Stimulated activated CD4-positive, alpha-beta T cell treated with anti-CD3 and anti-CD28 coated beads, Interleukin-15, amount 100 ng/mL, for 48 hours (primary cell): ENCODE measurements around the gene KLK2.

Experiments
- DNase-seq, 2 donors: peaks; one replicate each; pipeline ENCODE4 v3.0.0-alpha.2; 2020; ENCODE audit warnings: low read depth in 2 of 2

The KLK2 gene

DNA sequence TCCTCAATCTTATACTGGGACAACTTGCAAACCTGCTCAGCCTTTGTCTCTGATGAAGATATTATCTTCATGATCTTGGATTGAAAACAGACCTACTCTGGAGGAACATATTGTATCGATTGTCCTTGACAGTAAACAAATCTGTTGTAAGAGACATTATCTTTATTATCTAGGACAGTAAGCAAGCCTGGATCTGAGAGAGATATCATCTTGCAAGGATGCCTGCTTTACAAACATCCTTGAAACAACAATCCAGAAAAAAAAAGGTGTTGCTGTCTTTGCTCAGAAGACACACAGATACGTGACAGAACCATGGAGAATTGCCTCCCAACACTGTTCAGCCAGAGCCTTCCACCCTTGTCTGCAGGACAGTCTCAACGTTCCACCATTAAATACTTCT, 22.5 kb upstream of the KLK2 start:
- DNase-seq = no peak

DNA sequence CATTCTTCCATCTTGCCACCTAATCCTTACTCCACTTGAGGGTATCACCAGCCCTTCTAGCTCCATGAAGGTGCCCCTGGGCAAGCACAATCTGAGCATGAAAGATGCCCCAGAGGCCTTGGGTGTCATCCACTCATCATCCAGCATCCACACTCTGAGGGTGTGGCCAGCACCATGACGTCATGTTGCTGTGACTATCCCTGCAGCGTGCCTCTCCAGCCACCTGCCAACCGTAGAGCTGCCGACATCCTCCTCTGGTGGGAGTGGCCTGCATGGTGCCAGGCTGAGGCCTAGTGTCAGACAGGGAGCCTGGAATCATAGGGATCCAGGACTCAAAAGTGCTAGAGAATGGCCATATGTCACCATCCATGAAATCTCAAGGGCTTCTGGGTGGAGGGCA, 21.6 kb upstream of the KLK2 start:
- DNase-seq = no peak

DNA sequence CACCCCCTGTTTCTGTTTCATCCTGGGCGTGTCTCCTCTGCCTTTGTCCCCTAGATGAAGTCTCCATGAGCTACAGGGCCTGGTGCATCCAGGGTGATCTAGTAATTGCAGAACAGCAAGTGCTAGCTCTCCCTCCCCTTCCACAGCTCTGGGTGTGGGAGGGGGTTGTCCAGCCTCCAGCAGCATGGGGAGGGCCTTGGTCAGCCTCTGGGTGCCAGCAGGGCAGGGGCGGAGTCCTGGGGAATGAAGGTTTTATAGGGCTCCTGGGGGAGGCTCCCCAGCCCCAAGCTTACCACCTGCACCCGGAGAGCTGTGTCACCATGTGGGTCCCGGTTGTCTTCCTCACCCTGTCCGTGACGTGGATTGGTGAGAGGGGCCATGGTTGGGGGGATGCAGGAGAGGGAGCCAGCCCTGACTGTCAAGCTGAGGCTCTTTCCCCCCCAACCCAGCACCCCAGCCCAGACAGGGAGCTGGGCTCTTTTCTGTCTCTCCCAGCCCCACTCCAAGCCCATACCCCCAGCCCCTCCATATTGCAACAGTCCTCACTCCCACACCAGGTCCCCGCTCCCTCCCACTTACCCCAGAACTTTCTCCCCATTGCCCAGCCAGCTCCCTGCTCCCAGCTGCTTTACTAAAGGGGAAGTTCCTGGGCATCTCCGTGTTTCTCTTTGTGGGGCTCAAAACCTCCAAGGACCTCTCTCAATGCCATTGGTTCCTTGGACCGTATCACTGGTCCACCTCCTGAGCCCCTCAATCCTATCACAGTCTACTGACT, 18.4 kb upstream of the KLK2 start, which contains the start of gene KLK3:
Gene KLK3, plus strand, starts transcription at position 280 of the 775 bp plus-strand sequence. Its CDS starts 41 bp downstream, at position 321.
- no peak for DNase-seq

DNA sequence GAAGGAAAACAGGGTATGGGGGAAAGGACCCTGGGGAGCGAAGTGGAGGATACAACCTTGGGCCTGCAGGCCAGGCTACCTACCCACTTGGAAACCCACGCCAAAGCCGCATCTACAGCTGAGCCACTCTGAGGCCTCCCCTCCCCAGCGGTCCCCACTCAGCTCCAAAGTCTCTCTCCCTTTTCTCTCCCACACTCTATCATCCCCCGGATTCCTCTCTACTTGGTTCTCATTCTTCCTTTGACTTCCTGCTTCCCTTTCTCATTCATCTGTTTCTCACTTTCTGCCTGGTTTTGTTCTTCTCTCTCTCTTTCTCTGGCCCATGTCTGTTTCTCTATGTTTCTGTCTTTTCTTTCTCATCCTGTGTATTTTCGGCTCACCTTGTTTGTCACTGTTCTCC, 15.9 kb upstream of the KLK2 start:
- DNase-seq = no peak

DNA sequence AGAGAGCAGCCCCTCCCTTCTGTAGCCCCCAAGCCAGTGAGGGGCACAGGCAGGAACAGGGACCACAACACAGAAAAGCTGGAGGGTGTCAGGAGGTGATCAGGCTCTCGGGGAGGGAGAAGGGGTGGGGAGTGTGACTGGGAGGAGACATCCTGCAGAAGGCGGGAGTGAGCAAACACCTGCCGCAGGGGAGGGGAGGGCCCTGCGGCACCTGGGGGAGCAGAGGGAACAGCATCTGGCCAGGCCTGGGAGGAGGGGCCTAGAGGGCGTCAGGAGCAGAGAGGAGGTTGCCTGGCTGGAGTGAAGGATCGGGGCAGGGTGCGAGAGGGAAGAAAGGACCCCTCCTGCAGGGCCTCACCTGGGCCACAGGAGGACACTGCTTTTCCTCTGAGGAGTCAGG, 14.4 kb upstream of the KLK2 start:
- no peak for DNase-seq

DNA sequence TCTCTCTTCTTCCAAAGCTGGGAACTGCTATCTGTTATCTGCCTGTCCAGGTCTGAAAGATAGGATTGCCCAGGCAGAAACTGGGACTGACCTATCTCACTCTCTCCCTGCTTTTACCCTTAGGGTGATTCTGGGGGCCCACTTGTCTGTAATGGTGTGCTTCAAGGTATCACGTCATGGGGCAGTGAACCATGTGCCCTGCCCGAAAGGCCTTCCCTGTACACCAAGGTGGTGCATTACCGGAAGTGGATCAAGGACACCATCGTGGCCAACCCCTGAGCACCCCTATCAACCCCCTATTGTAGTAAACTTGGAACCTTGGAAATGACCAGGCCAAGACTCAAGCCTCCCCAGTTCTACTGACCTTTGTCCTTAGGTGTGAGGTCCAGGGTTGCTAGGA, 13.4 kb upstream of the KLK2 start:
- DNase-seq = no peak

DNA sequence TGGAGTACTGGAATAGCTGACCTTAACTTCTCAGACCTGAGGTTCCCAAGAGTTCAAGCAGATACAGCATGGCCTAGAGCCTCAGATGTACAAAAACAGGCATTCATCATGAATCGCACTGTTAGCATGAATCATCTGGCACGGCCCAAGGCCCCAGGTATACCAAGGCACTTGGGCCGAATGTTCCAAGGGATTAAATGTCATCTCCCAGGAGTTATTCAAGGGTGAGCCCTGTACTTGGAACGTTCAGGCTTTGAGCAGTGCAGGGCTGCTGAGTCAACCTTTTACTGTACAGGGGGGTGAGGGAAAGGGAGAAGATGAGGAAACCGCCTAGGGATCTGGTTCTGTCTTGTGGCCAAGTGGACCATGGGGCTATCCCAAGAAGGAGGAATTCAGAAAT, 12.2 kb upstream of the KLK2 start:
- DNase-seq = no peak

DNA sequence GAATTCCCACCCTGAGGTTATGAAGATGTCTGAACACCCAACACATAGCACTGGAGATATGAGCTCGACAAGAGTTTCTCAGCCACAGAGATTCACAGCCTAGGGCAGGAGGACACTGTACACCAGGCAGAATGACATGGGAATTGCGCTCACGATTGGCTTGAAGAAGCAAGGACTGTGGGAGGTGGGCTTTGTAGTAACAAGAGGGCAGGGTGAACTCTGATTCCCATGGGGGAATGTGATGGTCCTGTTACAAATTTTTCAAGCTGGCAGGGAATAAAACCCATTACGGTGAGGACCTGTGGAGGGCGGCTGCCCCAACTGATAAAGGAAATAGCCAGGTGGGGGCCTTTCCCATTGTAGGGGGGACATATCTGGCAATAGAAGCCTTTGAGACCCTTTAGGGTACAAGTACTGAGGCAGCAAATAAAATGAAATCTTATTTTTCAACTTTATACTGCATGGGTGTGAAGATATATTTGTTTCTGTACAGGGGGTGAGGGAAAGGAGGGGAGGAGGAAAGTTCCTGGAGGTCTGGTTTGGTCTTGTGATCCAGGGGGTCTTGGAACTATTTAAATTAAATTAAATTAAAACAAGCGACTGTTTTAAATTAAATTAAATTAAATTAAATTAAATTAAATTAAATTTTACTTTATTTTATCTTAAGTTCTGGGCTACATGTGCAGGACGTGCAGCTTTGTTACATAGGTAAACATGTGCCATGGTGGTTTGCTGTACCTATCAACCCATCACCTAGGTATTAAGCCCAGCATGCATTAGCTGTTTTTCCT, 11.5 kb upstream of the KLK2 start:
- no peak for DNase-seq

DNA sequence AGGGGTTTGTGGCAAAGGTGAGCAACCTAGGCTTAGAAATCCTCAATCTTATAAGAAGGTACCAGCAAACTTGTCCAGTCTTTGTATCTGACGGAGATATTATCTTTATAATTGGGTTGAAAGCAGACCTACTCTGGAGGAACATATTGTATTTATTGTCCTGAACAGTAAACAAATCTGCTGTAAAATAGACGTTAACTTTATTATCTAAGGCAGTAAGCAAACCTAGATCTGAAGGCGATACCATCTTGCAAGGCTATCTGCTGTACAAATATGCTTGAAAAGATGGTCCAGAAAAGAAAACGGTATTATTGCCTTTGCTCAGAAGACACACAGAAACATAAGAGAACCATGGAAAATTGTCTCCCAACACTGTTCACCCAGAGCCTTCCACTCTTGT, 3.8 kb upstream of the KLK2 start:
- DNase-seq = no peak

DNA sequence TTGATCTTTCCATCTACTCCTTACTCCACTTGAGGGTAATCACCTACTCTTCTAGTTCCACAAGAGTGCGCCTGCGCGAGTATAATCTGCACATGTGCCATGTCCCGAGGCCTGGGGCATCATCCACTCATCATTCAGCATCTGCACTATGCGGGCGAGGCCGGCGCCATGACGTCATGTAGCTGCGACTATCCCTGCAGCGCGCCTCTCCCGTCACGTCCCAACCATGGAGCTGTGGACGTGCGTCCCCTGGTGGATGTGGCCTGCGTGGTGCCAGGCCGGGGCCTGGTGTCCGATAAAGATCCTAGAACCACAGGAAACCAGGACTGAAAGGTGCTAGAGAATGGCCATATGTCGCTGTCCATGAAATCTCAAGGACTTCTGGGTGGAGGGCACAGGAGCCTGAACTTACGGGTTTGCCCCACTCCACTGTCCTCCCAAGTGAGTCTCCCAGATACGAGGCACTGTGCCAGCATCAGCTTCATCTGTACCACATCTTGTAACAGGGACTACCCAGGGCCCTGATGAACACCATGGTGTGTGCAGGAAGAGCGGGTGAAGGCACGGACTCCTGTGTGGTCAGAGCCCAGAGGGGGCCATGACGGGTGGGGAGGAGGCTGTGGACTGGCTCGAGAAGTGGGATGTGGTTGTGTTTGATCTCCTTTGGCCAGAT, 2.7 kb upstream of the KLK2 start:
- DNase-seq = peak; percentile 20 to 22

DNA sequence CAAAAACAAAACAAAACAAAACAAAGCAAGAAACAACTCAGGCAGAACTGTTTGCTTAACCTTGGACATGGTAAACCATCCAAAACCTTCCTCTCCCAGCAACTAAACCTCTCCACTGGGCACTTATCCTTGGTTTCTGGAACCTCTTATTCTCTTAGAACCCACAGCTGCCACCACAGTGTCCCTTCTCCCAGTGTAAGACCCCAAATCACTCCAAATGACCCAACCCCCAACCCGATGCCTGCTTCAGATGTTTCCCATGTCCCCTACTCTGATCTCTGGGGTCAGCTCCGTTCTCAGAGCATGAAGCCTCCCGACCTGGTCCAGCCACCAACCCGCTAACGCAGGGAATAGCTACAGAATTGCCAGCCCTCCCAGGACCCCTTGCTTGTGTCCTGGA, 972 bp downstream of the KLK2 start:
- no peak for DNase-seq

DNA sequence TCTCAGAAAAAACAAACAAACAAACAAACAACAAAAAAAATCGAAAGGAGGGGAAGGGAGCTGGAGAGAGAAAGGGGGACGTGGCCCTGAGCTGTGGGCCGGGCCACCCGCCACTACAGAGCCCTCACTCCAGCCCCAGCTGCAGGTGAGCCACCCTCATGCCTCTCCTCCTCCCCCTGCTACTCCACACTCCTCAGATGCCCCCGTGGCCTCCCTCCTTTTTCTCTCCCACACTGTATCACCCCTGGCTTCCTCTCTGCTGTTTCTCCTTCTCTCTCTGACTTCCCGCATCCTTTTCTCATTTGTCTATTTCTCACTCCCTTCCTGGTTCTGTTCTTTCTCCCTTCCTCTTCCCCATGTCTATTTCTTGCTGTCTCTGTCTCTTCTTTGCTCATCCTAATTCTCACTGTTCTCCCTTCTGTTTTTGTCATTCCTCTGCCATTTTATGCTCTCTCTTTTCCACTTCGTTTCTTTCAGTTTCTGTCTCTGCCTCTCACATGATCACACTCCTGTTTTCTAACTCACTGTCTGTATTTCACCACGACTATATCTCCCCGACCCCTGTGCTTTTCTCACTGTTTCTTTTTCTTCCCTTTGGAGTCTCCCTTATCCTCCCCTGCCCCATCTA, 2.7 kb downstream of the KLK2 start:
- DNase-seq = no peak

DNA sequence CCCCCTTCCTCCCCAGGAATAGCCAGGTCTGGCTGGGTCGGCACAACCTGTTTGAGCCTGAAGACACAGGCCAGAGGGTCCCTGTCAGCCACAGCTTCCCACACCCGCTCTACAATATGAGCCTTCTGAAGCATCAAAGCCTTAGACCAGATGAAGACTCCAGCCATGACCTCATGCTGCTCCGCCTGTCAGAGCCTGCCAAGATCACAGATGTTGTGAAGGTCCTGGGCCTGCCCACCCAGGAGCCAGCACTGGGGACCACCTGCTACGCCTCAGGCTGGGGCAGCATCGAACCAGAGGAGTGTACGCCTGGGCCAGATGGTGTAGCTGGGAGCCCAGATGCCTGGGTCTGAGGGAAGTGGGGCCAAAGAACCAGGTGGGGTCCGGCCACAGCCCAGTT, 3.2 kb downstream of the KLK2 start:
- DNase-seq = no peak

DNA sequence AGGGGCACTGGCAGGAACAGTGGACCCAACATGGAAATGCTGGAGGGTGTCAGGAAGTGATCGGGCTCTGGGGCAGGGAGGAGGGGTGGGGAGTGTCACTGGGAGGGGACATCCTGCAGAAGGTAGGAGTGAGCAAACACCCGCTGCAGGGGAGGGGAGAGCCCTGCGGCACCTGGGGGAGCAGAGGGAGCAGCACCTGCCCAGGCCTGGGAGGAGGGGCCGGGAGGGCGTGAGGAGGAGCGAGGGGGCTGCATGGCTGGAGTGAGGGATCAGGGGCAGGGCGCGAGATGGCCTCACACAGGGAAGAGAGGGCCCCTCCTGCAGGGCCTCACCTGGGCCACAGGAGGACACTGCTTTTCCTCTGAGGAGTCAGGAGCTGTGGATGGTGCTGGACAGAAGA, 4.1 kb downstream of the KLK2 start:
- DNase-seq = no peak

DNA sequence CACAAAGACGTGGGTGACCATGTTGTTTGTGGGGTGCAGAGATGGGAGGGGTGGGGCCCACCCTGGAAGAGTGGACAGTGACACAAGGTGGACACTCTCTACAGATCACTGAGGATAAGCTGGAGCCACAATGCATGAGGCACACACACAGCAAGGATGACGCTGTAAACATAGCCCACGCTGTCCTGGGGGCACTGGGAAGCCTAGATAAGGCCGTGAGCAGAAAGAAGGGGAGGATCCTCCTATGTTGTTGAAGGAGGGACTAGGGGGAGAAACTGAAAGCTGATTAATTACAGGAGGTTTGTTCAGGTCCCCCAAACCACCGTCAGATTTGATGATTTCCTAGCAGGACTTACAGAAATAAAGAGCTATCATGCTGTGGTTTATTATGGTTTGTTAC, 5.6 kb downstream of the KLK2 start:
- DNase-seq = no peak

DNA sequence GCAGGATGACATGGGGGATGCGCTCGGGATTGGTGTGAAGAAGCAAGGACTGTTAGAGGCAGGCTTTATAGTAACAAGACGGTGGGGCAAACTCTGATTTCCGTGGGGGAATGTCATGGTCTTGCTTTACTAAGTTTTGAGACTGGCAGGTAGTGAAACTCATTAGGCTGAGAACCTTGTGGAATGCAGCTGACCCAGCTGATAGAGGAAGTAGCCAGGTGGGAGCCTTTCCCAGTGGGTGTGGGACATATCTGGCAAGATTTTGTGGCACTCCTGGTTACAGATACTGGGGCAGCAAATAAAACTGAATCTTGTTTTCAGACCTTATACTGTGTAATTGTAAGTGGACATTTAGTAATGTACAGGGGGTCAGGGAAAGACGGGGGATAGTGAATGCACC, 7.0 kb downstream of the KLK2 start:
- DNase-seq = no peak

DNA sequence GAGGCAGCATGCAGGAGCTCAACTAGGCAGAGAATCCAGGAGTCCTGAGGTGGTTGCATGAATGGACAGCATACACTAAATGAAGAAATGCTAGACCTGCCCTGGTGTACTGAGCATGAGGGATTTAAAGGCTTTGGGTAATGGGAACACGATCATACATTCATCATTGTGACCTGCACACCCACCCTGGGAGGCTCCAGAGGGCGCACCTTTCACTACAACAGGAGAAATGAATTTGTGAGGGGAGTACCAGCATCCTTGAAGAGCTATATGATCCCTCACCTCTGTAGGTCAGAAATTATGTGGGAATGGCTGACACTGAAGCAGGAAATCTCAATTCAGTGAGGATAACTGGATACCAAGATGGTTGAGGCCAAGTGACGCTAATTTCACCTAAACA, 8.9 kb downstream of the KLK2 start:
- no peak for DNase-seq

DNA sequence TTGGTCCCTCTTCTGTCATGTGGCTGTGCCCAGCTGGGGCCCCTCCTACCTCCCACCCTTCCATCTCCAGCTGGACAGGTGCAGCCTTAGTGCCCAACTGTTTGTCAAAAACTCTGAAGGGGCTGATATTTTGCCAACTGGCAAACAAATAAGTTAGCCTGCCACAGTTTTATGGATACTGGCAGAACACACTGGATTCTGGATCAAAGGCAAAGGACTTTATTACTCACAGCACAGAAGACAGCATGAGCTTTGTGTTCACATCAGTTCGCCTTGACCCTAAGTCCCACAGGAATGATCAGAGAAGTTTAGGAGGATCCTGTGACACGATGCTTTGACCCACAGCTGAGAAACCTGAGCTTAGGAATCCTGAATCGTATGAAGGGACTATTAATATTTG, 16.4 kb downstream of the KLK2 start:
- no peak for DNase-seq

DNA sequence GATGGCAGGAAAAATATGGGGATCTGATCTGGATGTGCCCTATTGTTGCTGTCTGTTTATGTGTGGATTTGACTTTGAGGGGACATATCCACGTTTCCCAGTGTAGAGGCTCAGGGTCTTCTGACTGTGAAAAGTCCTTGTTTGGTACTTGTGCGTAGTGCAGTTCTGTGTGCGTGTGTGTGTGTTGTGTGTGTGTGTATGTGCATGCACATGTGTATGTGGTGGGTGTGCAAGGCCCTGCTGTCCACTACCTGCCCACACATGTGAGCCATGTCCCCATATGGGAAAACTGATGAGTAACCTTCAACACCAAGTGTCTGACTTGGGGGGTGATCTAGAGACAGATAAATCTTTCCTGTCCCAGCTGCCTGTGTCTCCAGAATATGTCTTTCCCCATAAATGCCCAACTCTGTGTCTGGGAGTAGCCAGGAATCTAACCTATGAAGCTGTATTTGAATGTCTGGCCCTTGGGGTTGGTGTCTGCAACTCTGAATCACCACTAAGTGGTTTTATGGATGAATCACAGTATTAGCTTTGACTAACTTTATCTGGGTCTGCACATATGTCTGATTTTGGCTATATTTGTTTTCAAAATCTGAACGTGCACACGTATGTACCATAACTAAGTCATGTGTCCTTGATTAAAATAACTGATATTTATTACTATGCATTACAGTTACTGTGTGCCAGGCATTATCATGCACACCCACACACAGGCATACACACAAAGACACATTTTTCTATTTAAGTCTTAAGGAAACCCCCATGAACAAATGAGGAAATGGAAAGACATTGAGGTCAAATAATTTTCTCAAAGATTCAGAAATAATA, 17.4 kb downstream of the KLK2 start:
- no peak for DNase-seq

DNA sequence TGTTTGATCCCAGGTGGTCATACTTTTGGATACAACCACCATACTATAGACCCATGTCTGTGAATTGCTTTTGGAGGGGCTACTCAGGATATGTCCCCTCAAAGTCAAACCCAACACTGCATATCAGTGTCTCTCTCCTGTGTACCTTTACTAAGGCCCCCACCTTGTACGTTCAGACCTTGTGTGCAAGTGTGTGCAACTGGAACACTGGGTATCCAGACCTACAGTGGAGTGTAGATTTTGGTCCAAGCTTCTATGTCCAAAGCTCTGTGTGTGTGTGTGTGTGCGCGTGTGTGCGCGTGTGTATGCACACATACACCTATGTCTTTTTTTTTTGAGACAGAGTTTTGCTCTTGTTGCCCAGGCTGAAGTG, 18.0 kb downstream of the KLK2 start:
- DNase-seq = no peak

DNA sequence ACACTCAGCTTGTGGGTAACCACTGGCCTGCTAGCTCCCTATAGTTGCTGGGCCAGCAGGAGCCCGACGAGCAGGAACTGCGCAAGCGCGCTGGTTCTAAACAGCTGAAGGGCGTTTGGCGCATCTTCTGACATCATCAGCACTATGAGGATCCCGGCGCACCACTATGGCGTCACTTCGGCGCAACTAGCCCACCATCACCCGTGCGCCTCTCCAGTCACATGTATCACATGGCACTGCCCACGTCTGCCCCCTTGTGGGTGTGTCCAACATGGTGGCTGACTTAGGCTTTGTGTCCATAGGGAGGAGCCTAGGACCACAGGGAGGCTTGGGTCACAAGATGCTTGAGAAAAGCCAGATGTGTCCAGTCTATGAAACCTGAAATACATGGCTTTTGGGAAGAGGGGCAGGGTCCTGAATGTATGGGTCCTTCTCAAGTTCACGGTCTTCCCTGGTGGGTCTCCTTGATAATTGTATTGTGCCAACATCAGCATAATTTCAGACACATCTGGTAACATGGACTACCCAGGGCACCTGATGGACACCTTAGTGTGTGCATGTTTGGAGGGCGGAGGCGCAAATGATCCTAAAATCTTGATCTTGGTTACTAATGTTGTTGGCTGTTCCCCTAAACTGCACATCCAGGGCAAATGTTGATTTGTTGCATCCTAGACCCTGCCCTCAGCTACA, 20.0 kb downstream of the KLK2 start:
- no peak for DNase-seq
